Neural cell (in vitro differentiated cells): ENCODE measurements around the gene OR5AN1. TPM values are rescaled to one million over a fixed set of nuclear protein-coding genes. Genes with fewer than 3 reads are reported as not detected.
"Not testable (repeated sequence)": the region's sequence is repeated elsewhere in the genome, so short reads cannot be mapped to it uniquely, and the experiment has no call there.

ENCODE experiments used
- H2AFZ ChIP-seq: fragments of 200-600, 300-800 bp; sonication (generic), shearing (Covaris generic); 2 replicates; pipeline ENCODE4 v1.6.0; 2014; ENCODE audit warnings: low read depth, mild to moderate bottlenecking, antibody characterized with exemption, low read length, moderate library complexity
- H3F3A ChIP-seq: fragments of 200-600 bp; shearing (Covaris generic); 2 replicates; pipeline ENCODE4 v1.6.1; 2016; ENCODE audit warnings: mild to moderate bottlenecking, moderate library complexity, mixed read lengths, antibody characterized with exemption, low read length; ENCODE audit not compliant: insufficient read depth, poor library complexity, severe bottlenecking
- H3K27ac ChIP-seq: fragments of 200-600, 300-800 bp; sonication (generic), shearing (Covaris generic); 2 replicates; pipeline ENCODE4 v1.5.1; 2014; ENCODE audit warnings: mild to moderate bottlenecking, low read length, moderate library complexity
- H3K27me3 ChIP-seq: fragments of 300-800, 200-600 bp; sonication (generic), shearing (Covaris generic); 2 replicates; pipeline ENCODE4 v1.6.0; 2014; ENCODE audit warnings: mild to moderate bottlenecking, low read depth, low read length, moderate library complexity; ENCODE audit not compliant: insufficient read depth
- H3K36me3 ChIP-seq: fragments of 300-800, 200-600 bp; sonication (generic), shearing (Covaris generic); 2 replicates; pipeline ENCODE4 v1.5.1; 2014; ENCODE audit warnings: mild to moderate bottlenecking, antibody characterized with exemption, low read length, moderate library complexity; ENCODE audit not compliant: insufficient read depth
- H3K4me2 ChIP-seq: fragments of 300-800, 200-600 bp; sonication (generic), shearing (Covaris generic); 2 replicates; pipeline ENCODE4 v1.6.0; 2014; ENCODE audit warnings: mild to moderate bottlenecking, low read length
- H3K4me3 ChIP-seq: fragments of 300-800, 200-600 bp; sonication (generic), shearing (Covaris generic); 2 replicates; pipeline ENCODE4 v1.5.1; 2014; ENCODE audit warnings: mild to moderate bottlenecking, low read length, moderate library complexity
- H3K79me2 ChIP-seq: fragments of 200-600 bp; shearing (Covaris generic); replicated peaks from 2 replicates; pipeline ENCODE4 v1.6.0; 2014; ENCODE audit warnings: mild to moderate bottlenecking, low read length, moderate library complexity; ENCODE audit not compliant: insufficient read depth
- H3K9ac ChIP-seq: fragments of 300-800, 200-600 bp; sonication (generic), shearing (Covaris generic); 2 replicates; pipeline ENCODE4 v1.6.1; 2016; ENCODE audit warnings: mild to moderate bottlenecking, low read length, mixed read lengths
- H3K9me2 ChIP-seq: fragments of 200-600 bp; shearing (Covaris generic); 2 replicates; pipeline ENCODE4 v1.6.1; 2016; ENCODE audit warnings: mild to moderate bottlenecking, low read length, mixed read lengths; ENCODE audit not compliant: insufficient read depth
- H3K9me3 ChIP-seq: fragments of 200-600, 300-800 bp; sonication (generic), shearing (Covaris generic); 2 replicates; pipeline ENCODE4 v1.6.1; 2016; ENCODE audit warnings: mild to moderate bottlenecking, mixed run types, low read length, moderate library complexity, mixed read lengths
- H4K20me1 ChIP-seq: fragments of 200-600 bp; shearing (Covaris generic); 2 replicates; pipeline ENCODE4 v1.6.1; 2016; ENCODE audit warnings: mild to moderate bottlenecking, mixed run types; ENCODE audit not compliant: insufficient read depth
- CTCF ChIP-seq: fragments of 450-650 bp; IDR thresholded peaks from 2 replicates; pipeline ENCODE4 v1.5.1; 2014; ENCODE audit warnings: antibody characterized with exemption, mild to moderate bottlenecking, moderate library complexity; ENCODE audit not compliant: poor library complexity, severe bottlenecking
- EP300 ChIP-seq: fragments of 450-650 bp; conservative IDR thresholded peaks from 2 replicates; pipeline ENCODE4 v1.6.1; 2014; ENCODE audit warnings: antibody characterized with exemption, mild to moderate bottlenecking, moderate library complexity; ENCODE audit not compliant: poor library complexity, severe bottlenecking
- EZH2 ChIP-seq: fragments of 200-600, 300-800 bp; shearing (Covaris generic), sonication (generic); IDR thresholded peaks from 2 replicates; pipeline ENCODE4 v1.6.1; 2014; ENCODE audit warnings: antibody characterized with exemption, low read length, borderline replicate concordance, mild to moderate bottlenecking; ENCODE audit not compliant: insufficient read depth, poor library complexity, severe bottlenecking
- MXI1 ChIP-seq: fragments of 450-650 bp; conservative IDR thresholded peaks from 2 replicates; pipeline ENCODE4 v1.6.1; 2014; ENCODE audit warnings: antibody characterized with exemption, mild to moderate bottlenecking; ENCODE audit not compliant: poor library complexity, severe bottlenecking
- POLR2AphosphoS5 ChIP-seq: IDR thresholded peaks from 2 replicates; pipeline ENCODE4 v1.6.1; 2012
- RAD21 ChIP-seq: fragments of 450-650 bp; conservative IDR thresholded peaks from 2 replicates; pipeline ENCODE4 v1.6.1; 2014; ENCODE audit warnings: antibody characterized with exemption, mild to moderate bottlenecking, moderate library complexity
- SMC3 ChIP-seq: fragments of 450-650 bp; conservative IDR thresholded peaks from 2 replicates; pipeline ENCODE4 v1.6.1; 2014; ENCODE audit warnings: antibody characterized with exemption, mild to moderate bottlenecking, moderate library complexity; ENCODE audit not compliant: poor library complexity
- TAF1 ChIP-seq: IDR thresholded peaks from 2 replicates; pipeline ENCODE4 v1.6.1; 2012; ENCODE audit warnings: low read depth
- polyA plus RNA-seq: library from polyadenylated mRNA; depleted of rRNA; stranded (reverse); fragments of >200 nt; gene quantifications from 2 replicates; pipeline ENCODE4 v1.2.3, GENCODE V29; 2014
- TF ChIP-seq, protein P1 (sequence below): IDR thresholded peaks from 2 replicates; pipeline ENCODE4 v1.6.1; 2012; ENCODE audit warnings: borderline replicate concordance

Gene OR5AN1
- polyA plus RNA-seq, 1 donor from 2014 or later = not detected

DNA sequence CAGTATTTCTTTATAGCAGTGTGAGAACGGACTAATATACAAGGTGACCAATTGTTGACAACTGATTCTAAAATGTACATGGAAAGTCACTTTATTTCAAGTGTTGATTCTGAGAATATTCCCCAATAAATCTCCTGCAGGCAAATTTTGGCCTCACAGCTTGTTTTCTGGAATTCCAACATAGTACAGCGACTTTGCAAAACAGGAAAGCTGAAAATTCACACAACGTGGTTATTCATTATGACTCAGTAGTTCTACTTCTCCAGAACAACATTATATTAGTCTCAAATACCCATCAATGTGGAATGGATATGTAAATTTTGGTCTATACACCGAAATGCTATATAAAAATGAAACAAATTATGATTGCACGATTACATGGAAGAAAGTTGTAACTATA lies 22.5 kb upstream of the OR5AN1 start:
- H3K27me3 ChIP-seq = no peaks in the 10 kb centered on the region
- H3K4me3 ChIP-seq = no peak overlapping the region
- H4K20me1 ChIP-seq = no peaks in the 10 kb centered on the region
- no peak overlapping the region for H2AFZ ChIP-seq
- no peak for TF ChIP-seq CTCF
- no peak for TF ChIP-seq EZH2
- TF ChIP-seq TAF1 = no peak
- TF ChIP-seq, protein P1, sequence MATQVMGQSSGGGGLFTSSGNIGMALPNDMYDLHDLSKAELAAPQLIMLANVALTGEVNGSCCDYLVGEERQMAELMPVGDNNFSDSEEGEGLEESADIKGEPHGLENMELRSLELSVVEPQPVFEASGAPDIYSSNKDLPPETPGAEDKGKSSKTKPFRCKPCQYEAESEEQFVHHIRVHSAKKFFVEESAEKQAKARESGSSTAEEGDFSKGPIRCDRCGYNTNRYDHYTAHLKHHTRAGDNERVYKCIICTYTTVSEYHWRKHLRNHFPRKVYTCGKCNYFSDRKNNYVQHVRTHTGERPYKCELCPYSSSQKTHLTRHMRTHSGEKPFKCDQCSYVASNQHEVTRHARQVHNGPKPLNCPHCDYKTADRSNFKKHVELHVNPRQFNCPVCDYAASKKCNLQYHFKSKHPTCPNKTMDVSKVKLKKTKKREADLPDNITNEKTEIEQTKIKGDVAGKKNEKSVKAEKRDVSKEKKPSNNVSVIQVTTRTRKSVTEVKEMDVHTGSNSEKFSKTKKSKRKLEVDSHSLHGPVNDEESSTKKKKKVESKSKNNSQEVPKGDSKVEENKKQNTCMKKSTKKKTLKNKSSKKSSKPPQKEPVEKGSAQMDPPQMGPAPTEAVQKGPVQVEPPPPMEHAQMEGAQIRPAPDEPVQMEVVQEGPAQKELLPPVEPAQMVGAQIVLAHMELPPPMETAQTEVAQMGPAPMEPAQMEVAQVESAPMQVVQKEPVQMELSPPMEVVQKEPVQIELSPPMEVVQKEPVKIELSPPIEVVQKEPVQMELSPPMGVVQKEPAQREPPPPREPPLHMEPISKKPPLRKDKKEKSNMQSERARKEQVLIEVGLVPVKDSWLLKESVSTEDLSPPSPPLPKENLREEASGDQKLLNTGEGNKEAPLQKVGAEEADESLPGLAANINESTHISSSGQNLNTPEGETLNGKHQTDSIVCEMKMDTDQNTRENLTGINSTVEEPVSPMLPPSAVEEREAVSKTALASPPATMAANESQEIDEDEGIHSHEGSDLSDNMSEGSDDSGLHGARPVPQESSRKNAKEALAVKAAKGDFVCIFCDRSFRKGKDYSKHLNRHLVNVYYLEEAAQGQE = no peak
- no peak for TF ChIP-seq EP300
- TF ChIP-seq RAD21 = no peak
- TF ChIP-seq SMC3 = no peak
- TF ChIP-seq MXI1 = no peak
- TF ChIP-seq POLR2AphosphoS5 = no peak
- H3K27ac ChIP-seq = no peak overlapping the region
- no peak overlapping the region for H3K4me2 ChIP-seq
- H3K9me2 ChIP-seq = no peaks in the 10 kb centered on the region
- H3K9ac ChIP-seq = no peak overlapping the region
- no peaks in the 10 kb centered on the region for H3K36me3 ChIP-seq
- no peaks in the 10 kb centered on the region for H3F3A ChIP-seq
- no peaks in the 10 kb centered on the region for H3K79me2 ChIP-seq
- H3K9me3 ChIP-seq = no peaks in the 10 kb centered on the region

GRCh38 chr11:59336931-59337330 lies 21.8 kb upstream of the OR5AN1 start:
- Histone ChIP-seq H3F3A (no peaks in the 10 kb centered on the region), H3K4me3 (no peak overlapping the region), H3K36me3 (no peaks in the 10 kb centered on the region), H3K4me2 (no peak overlapping the region), H3K9me3 (no peaks in the 10 kb centered on the region), H2AFZ (no peak overlapping the region), H3K27ac (no peak overlapping the region), H4K20me1 (no peaks in the 10 kb centered on the region), H3K9ac (no peak overlapping the region), H3K79me2 (no peaks in the 10 kb centered on the region), H3K27me3 (no peaks in the 10 kb centered on the region), H3K9me2 (no peaks in the 10 kb centered on the region)
- no peak for TF ChIP-seq SMC3

GRCh38 chr11:59349657-59350056 lies 9.0 kb upstream of the OR5AN1 start:
- H3K4me3 ChIP-seq, H3K27me3 ChIP-seq, H3F3A ChIP-seq, H2AFZ ChIP-seq, H3K9ac ChIP-seq, H3K27ac ChIP-seq, H3K4me2 ChIP-seq, H3K9me2 ChIP-seq, H3K36me3 ChIP-seq, H4K20me1 ChIP-seq, H3K9me3 ChIP-seq, H3K79me2 ChIP-seq: not testable (repeated sequence)
